Neuronal stem cell (in vitro differentiated cells): Measurements from ENCODE around the gene FOXA3.

Source experiments
- DNase-seq: peaks from one replicate; pipeline ENCODE4 v3.0.0-alpha.2; 2013; ENCODE audit warnings: low spot score
- H2AFZ ChIP-seq: one replicate; pipeline ENCODE4 v1.6.1; 2013; ENCODE audit warnings: mild to moderate bottlenecking, low read length, inconsistent platforms
- H2AK5ac ChIP-seq: 2 replicates; pipeline ENCODE4 v1.6.1; 2013; ENCODE audit warnings: low read depth, mild to moderate bottlenecking, inconsistent platforms, low read length, moderate library complexity, mixed read lengths
- H2BK120ac ChIP-seq: 2 replicates; pipeline ENCODE4 v1.6.1; 2013; ENCODE audit warnings: low read depth, mild to moderate bottlenecking, inconsistent platforms, low read length, moderate library complexity, mixed read lengths
- H2BK12ac ChIP-seq: one replicate; pipeline ENCODE4 v1.6.1; 2013; ENCODE audit warnings: low read length, inconsistent platforms
- H2BK15ac ChIP-seq: 2 replicates; pipeline ENCODE4 v1.6.1; 2013; ENCODE audit warnings: mild to moderate bottlenecking, low read length, inconsistent platforms, mixed read lengths
- H2BK5ac ChIP-seq: one replicate; pipeline ENCODE4 v1.6.1; 2013; ENCODE audit warnings: inconsistent platforms, mild to moderate bottlenecking, low read length, moderate library complexity
- H3K14ac ChIP-seq: one replicate; pipeline ENCODE4 v1.6.1; 2013; ENCODE audit warnings: low read length, inconsistent platforms
- H3K18ac ChIP-seq: 2 replicates; pipeline ENCODE4 v1.6.1; 2013; ENCODE audit warnings: low read length, inconsistent platforms
- H3K23ac ChIP-seq: 2 replicates; pipeline ENCODE4 v1.6.1; 2013; ENCODE audit warnings: low read depth, mild to moderate bottlenecking, mixed read lengths, low read length, inconsistent platforms; ENCODE audit not compliant: poor library complexity
- H3K27ac ChIP-seq: replicated peaks from 3 replicates; pipeline ENCODE4 v1.5.1; 2013; ENCODE audit warnings: low read length, inconsistent platforms
- H3K27me3 ChIP-seq, 3 experiments: 2 replicates each; pipeline ENCODE4 v1.6.1; 2013; ENCODE audit warnings: low read length in 3 of 3, mild to moderate bottlenecking in 2 of 3, inconsistent platforms in 1 of 3, low read depth in 1 of 3, mixed read lengths in 1 of 3, moderate library complexity in 1 of 3; ENCODE audit not compliant: control insufficient read depth in 3 of 3, insufficient read depth in 3 of 3
- H3K36me3 ChIP-seq, 2 donors: replicated peaks in 1 of 2; 2 replicates each; pipeline ENCODE4 v1.6.1; 2013; ENCODE audit warnings: low read length in 2 of 2; ENCODE audit not compliant: control insufficient read depth in 2 of 2, insufficient read depth in 2 of 2
- H3K4ac ChIP-seq: 2 replicates; pipeline ENCODE4 v1.6.1; 2013; ENCODE audit warnings: inconsistent platforms, mild to moderate bottlenecking, low read length, moderate library complexity
- H3K4me1 ChIP-seq, 2 donors: 1 replicate in 1 of 2; 2 replicates in 1 of 2; pipeline ENCODE4 v1.6.1; 2013; ENCODE audit warnings: low read length in 2 of 2, low read depth in 1 of 2; ENCODE audit not compliant: control insufficient read depth in 2 of 2, insufficient read depth in 1 of 2
- H3K4me2 ChIP-seq: one replicate; pipeline ENCODE4 v1.6.1; 2013; ENCODE audit warnings: mild to moderate bottlenecking, low read length, inconsistent platforms; ENCODE audit not compliant: insufficient read depth, poor library complexity, severe bottlenecking
- H3K4me3 ChIP-seq, 2 donors: 2 replicates each; pipeline ENCODE4 v1.5.1; 2013; ENCODE audit warnings: low read length in 2 of 2, mild to moderate bottlenecking in 2 of 2, inconsistent platforms in 1 of 2, moderate library complexity in 1 of 2
- H3K79me1 ChIP-seq: one replicate; pipeline ENCODE4 v1.6.1; 2013; ENCODE audit warnings: low read depth, mild to moderate bottlenecking, inconsistent platforms, low read length, moderate library complexity
- H3K9ac ChIP-seq: one replicate; pipeline ENCODE4 v1.6.1; 2013; ENCODE audit warnings: mild to moderate bottlenecking, low read depth, low read length, inconsistent platforms; ENCODE audit not compliant: poor library complexity
- H3K9me3 ChIP-seq, 2 donors: replicated peaks in 1 of 2; 2 replicates each; pipeline versions ENCODE3 to v1.6.1; 2013; ENCODE audit warnings: low read length in 2 of 2, mild to moderate bottlenecking in 2 of 2, inconsistent platforms in 1 of 2, low read depth in 1 of 2, mixed read lengths in 1 of 2, moderate library complexity in 1 of 2; ENCODE audit not compliant: control insufficient read depth in 2 of 2, insufficient read depth in 1 of 2
- H4K8ac ChIP-seq: one replicate; pipeline ENCODE4 v1.6.1; 2013; ENCODE audit warnings: low read depth, mild to moderate bottlenecking, inconsistent platforms, low read length, moderate library complexity
- H4K91ac ChIP-seq: one replicate; pipeline ENCODE4 v1.6.1; 2013; ENCODE audit warnings: low read length, low read depth, mild to moderate bottlenecking, inconsistent platforms; ENCODE audit not compliant: poor library complexity
- WGBS, 2 donors: extraction: QIAGEN DNeasy Blood & Tissue Kit; methylation state at CpG; one replicate each; pipeline ENCODE4 v1.1.7; 2013; ENCODE audit warnings: missing lambda C conversion rate in 2 of 2, mixed read lengths in 1 of 2; ENCODE audit not compliant: insufficient read length in 2 of 2, insufficient replicate concordance in 1 of 2; ENCODE audit errors: extremely low coverage in 2 of 2; 5-methylcytosine and 5-hydroxymethylcytosine counted together

Gene FOXA3

DNA sequence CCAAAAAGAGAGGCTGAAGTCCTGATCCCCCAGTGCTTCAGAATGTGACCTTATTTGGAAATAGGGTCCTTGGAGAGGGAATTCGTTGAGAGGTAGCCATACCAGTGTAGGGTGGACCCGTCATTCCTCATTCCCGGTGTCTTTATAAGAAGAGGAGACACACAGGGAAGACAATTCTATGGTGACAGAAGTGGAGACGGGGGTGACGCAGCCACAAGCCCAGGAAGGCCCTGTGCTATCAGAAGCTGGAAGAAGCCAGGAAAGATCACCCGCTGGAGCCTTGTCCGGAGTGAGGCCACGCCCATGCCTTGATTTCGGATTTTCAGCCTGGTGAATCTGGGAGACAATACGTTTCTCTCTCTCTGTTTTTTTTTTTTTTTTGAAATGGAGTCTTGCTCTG is 40.9 kb downstream of the FOXA3 start:
- Histone ChIP-seq H3K4me3 (no peak overlapping the region), H3K4me2 (no peak overlapping the region), H2BK15ac (no peak overlapping the region), H3K27me3 (peaks cover 3 to 19% (median 9%) of the 10 kb centered on the region in 3 experiments), H3K79me1 (peaks cover 6% of the 10 kb centered on the region), H2AK5ac (no peak overlapping the region), H3K36me3 (peaks cover 4 to 10% of the 10 kb centered on the region in 2 donors), H3K4ac (no peak overlapping the region), H2AFZ (no peak overlapping the region), H3K9ac (no peak overlapping the region), H3K14ac (no peak overlapping the region), H4K91ac (no peak overlapping the region), H2BK12ac (no peak overlapping the region), H2BK5ac (no peak overlapping the region), H3K23ac (no peak overlapping the region), H3K4me1 (peaks cover 6 to 8% of the 10 kb centered on the region in 2 donors), H3K18ac (no peak overlapping the region), H2BK120ac (no peak overlapping the region), H3K27ac (no peak overlapping the region), H4K8ac (no peak overlapping the region), H3K9me3 (no peaks in the 10 kb centered on the region)
- no CpG with 5 or more reads among the region's 10 CpGs for WGBS, 2 donors
- DNase-seq, result no peak

DNA sequence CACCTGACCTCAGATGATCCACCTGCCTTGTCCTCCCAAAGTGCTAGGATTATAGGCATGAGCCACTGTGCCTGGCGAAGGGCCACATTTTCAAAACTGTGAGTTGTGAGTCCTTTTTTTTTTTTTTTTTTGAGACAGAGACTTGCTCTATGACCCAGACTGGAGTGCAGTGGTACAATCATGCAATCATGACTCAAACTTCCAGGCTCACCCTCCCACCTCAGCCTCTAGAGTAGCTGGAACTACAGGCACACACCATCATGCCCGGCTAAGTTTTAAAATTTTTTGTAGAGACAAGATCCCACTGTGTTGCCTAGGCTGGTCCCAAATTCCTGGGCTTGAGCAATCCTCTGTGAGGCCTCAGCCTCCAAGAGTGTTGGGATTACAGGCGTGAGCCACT is 42.1 kb downstream of the FOXA3 start:
- Histone ChIP-seq H2BK15ac (no peak overlapping the region), H3K79me1 (peaks cover 3% of the 10 kb centered on the region), H3K23ac (no peak overlapping the region), H3K4me3 (no peak overlapping the region), H2AK5ac (no peak overlapping the region), H2AFZ (no peak overlapping the region), H4K91ac (no peak overlapping the region), H3K18ac (no peak overlapping the region), H2BK5ac (no peak overlapping the region), H3K27ac (no peak overlapping the region), H3K9ac (no peak overlapping the region), H3K14ac (no peak overlapping the region), H3K9me3 (no peaks in the 10 kb centered on the region), H3K27me3 (peaks cover 4 to 9% (median 5%) of the 10 kb centered on the region in 3 experiments), H3K36me3 (no peaks in the 10 kb centered on the region), H3K4me1 (peaks cover 3 to 4% of the 10 kb centered on the region in 2 donors), H3K4me2 (no peak overlapping the region), H2BK120ac (no peak overlapping the region), H3K4ac (no peak overlapping the region), H2BK12ac (no peak overlapping the region), H4K8ac (no peak overlapping the region)
- DNase-seq, result no peak
- no CpG with 5 or more reads among the region's 3 CpGs for WGBS, 2 donors

DNA sequence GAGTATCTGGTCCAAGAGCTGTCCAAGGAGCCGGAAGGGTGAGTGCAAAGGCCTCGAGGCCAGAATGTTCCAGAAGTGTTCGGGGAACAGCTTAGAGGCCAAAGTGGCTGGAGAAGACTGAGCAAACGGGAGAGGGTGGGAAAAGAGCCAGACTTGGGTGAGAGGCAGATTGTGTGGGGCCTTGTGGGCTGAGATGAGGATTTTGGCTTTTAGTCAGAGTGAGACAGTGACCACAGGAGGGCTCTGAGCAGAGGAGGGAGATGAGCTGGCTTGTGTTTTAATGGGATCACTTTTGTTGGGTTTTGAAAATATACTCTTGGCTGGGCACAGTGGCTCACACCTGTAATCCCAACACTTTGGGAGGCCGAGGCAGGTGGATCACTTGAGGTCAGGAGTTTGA is 44.8 kb downstream of the FOXA3 start:
- Histone ChIP-seq H2BK120ac (no peak overlapping the region), H3K14ac (no peak overlapping the region), H3K27ac (no peak overlapping the region), H2BK12ac (no peak overlapping the region), H3K9ac (no peak overlapping the region), H2BK15ac (peak overlapping the region; percentile 45), H3K4me3 (no peak overlapping the region), H4K8ac (no peak overlapping the region), H2AFZ (peak overlapping the region; percentile 36), H3K4me1 (no peaks in the 10 kb centered on the region), H3K23ac (peak overlapping the region; percentile 34), H3K4me2 (no peak overlapping the region), H2AK5ac (no peak overlapping the region), H3K18ac (no peak overlapping the region), H4K91ac (no peak overlapping the region), H3K27me3 (peaks cover 0 to 4% (median 0%) of the 10 kb centered on the region in 3 experiments), H3K79me1 (no peaks in the 10 kb centered on the region), H3K4ac (no peak overlapping the region), H3K9me3 (no peaks in the 10 kb centered on the region), H2BK5ac (no peak overlapping the region), H3K36me3 (no peaks in the 10 kb centered on the region)
- no CpG with 5 or more reads among the region's 5 CpGs for WGBS, 2 donors
- DNase-seq, result no peak

DNA sequence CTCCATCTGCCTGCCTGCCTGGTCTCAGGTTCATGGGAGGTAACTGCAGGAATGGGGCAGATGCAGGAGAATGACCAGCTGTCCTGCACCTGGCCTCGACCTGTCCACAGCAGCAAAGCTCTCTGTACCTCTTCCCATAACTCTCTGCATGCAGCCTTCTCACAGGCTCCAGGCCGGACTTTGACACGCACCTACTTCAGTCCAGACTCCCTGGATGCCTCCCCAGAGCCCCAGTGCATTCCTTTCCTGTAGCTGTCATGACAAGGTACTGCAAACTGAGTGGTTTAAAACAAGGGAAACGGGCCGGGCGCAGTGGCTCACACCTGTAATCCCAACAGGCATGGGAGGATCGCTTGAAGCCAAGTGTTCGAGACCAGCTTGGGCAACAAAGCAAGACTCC is 47.2 kb downstream of the FOXA3 start:
- H2BK15ac ChIP-seq, result no peak overlapping the region
- no peak overlapping the region for H3K9ac ChIP-seq
- no peaks in the 10 kb centered on the region for H3K9me3 ChIP-seq
- no peak overlapping the region for H4K8ac ChIP-seq
- no peak overlapping the region for H3K27ac ChIP-seq
- H2AK5ac ChIP-seq, result no peak overlapping the region
- H3K14ac ChIP-seq, result no peak overlapping the region
- H3K23ac ChIP-seq, result no peak overlapping the region
- H2BK5ac ChIP-seq, result no peak overlapping the region
- no peak overlapping the region for H2BK12ac ChIP-seq
- no peak overlapping the region for H4K91ac ChIP-seq
- no peak overlapping the region for H3K4me3 ChIP-seq
- peaks cover 0 to 4% (median 0%) of the 10 kb centered on the region in 3 experiments for H3K27me3 ChIP-seq
- no peak for DNase-seq
- no peak overlapping the region for H3K18ac ChIP-seq
- no peak overlapping the region for H2BK120ac ChIP-seq
- no CpG with 5 or more reads among the region's 8 CpGs for WGBS, 2 donors
- peaks cover 0 to 2% of the 10 kb centered on the region in 2 donors for H3K4me1 ChIP-seq
- no peaks in the 10 kb centered on the region for H3K79me1 ChIP-seq
- H3K4me2 ChIP-seq, result no peak overlapping the region
- H2AFZ ChIP-seq, result peak overlapping the region; percentile 33
- H3K4ac ChIP-seq, result no peak overlapping the region
- no peaks in the 10 kb centered on the region for H3K36me3 ChIP-seq
